ENCODE measurements around the gene TSPAN1.

TSPAN1 gene

DNA sequence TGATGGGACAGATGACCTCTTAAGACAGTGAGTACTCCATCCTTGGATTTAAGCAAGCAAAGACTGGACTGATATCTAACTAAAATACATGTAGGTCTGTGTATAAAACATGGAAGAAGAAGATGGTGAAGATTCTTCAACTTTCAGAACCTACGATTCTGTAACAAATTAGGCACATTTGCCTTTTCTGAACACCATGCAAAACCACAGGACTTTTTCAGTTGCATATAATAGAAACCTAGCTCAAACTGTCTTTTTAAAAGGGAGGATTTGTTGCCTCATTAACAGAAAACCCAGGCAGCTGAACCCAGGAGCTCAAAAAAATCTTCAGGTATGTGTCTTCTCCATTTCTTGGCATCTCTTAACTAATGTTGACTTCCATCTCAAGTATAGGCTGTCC is 14.7 kb upstream of the TSPAN1 start:
- DNase-seq (ENCODE audit: low read depth): no peak

DNA sequence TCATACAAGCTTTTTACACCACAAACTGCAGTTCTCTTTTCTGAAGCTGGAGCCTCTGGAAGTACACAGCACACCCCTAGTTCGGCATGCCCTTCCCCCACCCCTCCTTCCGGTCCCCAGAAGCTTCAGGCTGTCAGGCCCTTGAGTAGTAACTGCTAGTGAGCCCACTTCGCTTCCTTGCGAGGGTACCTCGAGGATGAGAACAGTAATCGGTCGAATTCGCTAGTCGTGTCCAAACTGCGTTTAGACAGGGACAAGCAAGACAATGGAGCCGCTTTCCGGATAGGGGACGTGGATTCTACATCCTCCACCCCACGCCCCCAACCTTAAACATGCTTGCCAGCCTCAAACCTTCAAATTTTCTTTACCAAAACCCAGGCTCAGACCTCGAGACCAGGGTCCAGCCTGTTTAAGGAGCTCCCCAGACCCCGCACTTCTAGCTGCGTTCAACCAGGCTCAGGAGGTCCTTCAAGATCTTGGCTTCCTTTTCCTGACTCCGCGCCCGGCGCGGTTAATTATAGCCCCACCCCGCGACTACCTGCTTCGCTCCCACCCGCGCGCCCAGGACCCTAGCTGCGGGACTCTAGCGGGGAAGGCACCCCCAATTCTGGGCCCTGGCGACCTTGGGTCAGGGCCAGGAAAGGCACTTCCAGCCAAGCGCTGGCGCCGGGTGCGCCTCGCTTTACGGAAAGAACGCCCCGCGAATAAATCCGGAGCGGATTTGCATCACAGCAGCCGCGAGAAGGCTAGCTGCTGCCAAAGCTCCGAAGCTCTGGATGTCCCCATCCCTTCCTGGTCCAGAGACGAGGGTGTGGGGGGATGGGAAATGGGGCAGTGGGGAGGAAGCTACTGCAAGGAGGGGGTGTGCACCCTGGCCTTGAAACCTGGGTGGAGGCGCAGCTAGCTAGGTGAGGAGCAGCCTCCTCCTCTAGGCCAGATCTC is 8.1 kb upstream of the TSPAN1 start:
- DNase-seq (ENCODE audit: low read depth): no peak

DNA sequence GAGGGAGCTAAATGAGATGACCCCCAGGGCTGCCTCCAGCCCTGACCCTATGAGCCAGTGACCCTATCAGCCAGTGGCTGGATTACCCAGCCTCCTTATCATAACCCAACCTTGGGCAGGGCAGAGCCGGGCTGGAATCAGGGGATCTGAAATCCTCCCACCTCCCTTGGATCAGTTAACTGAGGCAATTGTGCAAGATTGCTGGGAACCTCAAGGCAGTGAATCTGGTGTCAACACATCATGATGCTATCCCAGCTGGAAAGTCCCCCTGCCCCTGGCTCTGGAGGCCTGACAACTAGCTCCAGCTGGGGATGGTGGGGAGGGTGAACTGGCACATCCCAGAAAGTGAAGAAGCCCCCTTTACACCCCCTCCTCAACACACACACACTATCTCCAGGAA is 6.4 kb upstream of the TSPAN1 start:
- DNase-seq (ENCODE audit: low read depth): no peak

DNA sequence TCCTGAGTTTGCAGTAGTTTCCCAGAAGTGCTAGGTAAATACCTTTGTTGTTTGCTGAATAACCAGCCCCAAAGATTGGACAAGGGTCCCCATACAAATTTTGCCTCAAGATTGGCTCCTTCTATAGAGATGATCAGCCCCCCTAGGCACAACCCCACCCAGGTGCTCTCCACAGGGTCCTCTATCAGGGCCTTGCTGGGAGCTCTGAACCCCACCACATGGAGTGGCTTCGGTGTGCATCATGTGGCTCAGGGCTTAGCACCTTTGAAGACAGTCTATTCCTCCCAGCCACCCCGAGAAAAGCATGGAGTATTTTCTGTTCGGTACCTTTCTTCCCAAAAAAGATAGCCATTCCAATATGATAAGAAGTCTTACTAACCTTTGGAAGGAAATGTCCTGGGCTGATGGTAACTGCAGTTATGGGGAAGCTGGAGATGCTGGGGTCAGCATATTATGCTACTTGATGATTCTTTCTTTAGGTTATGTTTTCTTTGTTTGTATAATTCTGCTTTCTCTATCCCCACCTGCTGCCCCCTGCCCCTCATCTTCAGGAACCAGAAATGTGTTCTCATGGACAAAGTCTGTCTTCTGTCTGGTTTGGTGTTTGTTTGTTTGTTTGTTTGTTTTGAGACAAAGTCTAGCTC is 5.0 kb upstream of the TSPAN1 start:
- DNase-seq (ENCODE audit: low read depth): no peak

DNA sequence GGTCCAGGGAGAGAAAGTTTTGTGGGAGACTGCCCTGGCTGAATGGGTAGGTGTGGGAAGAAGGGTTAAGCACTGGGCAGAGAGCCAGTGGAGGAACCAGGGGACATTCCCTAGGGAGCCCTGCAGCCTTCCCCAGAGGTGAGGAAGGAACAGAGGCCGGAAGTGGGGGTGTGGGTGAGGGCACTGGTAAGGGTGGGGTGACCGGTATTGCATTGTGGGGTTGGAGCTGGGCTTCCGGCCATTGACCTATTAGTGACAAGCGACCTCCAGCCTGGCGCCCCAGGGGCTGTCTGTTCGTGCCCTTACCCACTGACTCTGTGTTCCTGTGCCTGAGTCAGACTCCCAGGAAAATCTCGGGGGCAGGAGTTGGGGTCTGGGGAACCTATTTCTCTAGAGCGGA is 3.5 kb upstream of the TSPAN1 start:
- no peak for DNase-seq (ENCODE audit: low read depth)

DNA sequence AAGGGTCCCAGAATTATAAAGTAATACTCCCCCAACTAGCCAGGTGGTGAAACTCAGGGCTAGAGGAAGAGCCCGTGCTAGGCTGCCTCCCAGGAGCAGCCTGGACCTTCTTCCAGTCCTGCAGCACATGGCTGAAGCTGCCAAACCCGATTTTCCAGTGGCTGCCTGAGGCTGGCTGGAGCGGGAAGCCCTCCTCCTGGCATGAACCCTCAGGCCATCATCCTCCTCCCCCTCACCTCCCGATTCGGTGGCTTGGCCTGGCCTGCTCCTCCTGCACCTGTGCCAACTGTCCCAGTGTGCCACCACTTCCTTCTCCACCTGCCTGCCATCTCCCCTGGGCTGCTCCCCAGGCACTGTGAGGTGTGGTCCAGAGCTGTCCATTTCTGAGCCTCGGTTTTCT is 3.0 kb upstream of the TSPAN1 start:
- DNase-seq (ENCODE audit: low read depth): no peak

DNA sequence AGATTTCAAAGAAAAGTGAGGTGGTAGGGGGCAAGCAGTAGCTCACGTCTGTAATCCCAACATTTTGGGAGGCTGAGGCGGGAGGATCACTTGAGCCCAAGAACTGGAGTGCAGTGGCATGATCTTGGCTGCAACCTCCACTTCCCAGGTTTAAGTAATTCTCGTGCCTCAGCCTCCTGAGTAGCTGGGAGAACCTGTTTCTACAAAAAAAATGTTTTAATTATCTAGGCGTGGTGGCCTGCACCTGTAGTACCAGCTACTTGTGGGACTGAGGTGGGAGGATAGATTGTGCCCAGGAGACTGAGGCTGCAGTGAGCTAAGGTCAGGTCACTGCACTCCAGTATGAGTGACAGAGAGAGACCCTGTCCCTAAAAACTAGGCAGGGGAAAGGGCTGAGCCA is 2.6 kb upstream of the TSPAN1 start:
- DNase-seq (ENCODE audit: low read depth): no peak

DNA sequence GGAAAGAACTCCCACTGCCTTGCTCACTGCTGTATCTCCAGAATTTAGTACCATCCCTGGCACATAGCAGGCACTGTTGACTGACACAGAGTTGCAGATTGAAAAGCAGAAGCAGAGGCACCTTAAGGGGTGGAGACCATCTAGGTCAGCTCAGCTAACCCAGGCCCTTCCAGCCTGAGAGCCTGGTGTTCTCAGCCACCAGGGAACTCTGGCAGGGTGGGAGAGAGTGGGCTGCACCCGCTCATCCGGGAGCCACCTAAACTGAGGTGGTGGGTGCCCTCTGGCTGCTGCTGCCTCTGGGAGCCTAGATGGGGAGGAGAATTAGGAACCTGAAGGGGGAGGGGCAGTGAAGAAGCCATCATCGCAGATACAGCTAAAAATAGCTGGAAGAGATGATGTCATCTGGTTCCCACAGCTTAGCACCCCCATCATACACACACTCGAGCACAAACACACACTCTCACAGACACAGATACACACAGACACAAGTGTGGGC is 1.5 kb upstream of the TSPAN1 start:
- DNase-seq (ENCODE audit: low read depth): no peak

DNA sequence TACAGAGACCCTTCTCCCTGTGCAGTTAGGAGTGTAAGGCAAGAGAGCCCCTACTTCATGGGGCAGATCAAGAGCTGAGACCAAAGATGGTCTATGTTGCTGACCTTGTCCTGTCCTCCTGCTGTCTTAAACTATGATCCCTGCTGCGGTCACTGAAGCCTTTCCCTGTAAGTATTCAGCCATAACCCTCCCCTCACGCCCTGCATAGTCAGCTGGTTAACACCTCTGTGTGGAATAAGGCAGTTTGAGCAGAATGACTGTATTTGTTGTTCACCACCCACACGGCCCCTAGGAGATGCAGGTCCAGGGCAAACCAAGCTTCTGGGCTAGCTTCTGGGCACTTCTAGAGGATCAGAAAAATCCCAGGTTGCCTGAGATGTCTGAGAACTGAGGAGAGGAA is 356 bp downstream of the TSPAN1 start:
- DNase-seq (ENCODE audit: low read depth): no peak

DNA sequence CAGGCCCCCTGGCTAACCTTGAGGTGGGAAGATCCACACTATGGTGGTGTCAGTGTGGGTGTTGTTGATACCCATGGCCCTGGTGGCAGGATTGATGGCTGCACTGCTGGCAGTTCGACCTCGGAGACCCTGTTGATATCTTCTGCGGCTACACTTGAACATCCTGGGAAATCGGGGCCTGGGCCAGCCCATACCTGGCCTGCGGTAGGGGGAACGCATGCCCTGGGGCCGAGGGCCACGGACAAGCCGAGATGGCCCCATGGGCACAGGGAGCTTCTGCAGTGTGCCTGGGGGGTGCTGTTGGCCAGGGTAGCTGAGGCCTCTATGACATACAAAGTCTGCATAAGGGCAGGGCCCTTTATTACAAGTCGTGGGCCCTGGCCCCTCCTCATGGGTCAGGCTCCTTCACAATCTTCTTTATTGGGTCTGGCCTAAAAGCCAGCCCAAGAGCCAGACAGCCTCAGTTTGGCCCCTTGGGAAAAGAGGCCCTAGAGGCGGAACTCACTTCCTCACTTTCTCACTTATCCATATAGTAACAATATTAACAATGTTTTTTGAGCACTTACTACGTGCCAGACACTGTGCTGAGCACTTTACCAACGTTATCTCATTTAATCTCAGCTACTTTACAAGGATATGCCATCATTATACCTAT is 1.5 kb downstream of the TSPAN1 start, which contains the start of gene P3R3URF:
P3R3URF (minus strand) TSS at position 278 of the 655 bp plus-strand sequence; CDS start at position 261, 17 bp downstream.
- no peak for DNase-seq (ENCODE audit: low read depth)

DNA sequence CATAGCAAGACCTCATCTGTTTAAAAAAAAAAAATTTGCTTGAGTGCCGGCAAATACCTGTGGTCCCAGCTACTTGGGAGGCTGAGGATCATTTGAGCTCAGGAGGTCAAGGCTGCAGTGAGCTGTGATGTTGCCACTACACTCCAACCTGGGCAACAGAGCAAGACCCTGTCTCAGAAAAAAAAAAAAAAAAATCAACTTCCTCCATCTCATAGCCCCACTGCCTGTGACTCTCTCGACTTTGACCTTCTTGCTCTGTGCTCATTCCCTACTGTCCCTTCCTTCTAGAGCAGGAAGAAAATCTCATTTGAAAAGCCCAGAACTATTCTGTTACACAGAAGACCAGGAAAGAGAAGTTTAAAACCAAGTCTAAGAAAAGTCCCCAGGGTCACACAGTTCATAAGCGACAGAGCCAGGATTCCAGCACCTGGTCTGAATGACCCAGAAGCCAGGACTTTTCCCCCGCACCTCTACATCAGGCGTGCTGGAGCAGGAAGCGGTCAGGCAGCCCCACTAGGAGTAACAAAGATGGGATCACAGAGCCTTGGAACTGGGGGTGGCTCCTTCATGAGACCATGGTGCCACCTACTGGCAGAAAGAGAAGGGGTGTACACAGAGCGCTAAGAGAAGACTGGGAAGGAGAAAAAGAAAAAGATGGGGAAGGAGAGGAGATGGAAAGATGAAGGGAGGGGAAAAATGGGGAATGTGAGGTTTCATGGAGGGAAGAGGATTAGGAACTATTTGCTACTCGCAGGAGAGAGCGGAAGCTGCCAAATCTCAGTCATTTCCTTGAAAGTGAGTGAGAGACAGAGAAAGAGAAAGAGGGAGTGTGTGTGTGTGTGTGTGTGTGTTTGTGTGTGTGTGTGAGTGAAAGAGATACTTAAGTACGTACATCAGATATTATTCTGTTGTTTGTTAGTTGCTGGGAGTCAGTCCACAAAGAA is 4.5 kb downstream of the TSPAN1 start:
- peak; percentile 73 for DNase-seq (ENCODE audit: low read depth)

DNA sequence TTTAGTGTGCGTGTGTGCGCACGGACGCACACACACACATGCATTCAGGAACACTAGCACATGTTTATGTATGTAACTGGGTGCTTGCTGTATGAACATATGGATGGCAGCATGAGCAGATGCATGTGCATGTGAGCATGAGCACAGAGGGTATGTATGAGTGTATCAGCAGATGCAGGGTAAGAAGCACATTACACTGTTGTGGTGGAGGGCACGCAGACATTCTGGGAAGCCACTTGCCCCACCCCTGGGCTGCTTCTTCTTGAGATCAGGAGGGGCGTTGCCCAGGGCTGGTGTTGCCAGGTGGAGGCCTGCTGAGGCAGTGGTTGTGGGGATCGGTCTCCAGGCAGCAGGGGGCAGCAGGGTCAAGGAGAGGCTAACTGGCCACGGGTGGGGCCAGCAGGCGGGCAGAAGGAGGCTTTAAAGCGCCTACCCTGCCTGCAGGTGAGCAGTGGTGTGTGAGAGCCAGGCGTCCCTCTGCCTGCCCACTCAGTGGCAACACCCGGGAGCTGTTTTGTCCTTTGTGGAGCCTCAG is 5.3 kb downstream of the TSPAN1 start:
- no peak for DNase-seq (ENCODE audit: low read depth)

DNA sequence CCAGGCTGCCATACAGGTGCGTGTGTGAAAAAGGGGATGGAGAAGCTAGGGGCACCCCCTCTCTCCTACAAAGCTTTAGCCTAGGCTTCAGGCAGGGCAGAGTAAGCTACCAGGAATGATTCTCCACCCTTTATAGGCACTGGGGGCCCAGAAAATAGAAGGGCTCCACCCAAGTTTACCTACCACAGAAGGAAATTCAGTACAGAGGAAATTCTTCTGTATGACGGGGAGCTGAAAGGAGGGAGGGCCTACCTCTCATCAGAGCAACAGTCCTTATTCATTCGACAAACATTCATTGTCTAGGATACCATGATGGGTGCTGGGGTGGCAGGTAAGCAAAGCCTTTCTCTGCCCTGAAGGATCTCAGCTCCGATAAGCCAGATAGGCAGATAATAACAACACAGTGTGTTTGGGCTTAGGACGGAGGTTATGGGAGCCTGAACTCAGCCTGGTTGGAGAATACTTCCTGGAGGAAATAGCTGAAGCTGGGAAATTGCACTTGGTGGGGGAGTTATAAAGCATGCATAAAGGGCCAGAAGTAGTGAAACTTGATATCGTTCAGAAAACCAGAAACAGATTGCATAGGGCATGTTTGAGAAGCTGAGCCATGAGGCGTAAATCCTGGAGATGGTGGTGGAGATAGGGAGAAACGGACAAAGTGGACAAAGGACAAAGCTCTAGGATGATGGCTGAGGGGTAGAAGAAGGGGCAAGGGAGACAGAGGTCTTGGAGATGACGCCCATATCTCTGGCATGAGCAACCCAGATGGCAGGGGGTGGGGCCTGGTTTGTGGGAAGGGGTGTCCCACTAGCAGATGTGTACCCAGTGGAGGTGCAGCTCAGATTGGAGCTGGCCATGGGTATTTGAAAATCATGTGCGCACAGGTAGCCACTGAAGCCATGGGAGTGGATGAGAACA is 6.7 kb downstream of the TSPAN1 start:
- no peak for DNase-seq (ENCODE audit: low read depth)

DNA sequence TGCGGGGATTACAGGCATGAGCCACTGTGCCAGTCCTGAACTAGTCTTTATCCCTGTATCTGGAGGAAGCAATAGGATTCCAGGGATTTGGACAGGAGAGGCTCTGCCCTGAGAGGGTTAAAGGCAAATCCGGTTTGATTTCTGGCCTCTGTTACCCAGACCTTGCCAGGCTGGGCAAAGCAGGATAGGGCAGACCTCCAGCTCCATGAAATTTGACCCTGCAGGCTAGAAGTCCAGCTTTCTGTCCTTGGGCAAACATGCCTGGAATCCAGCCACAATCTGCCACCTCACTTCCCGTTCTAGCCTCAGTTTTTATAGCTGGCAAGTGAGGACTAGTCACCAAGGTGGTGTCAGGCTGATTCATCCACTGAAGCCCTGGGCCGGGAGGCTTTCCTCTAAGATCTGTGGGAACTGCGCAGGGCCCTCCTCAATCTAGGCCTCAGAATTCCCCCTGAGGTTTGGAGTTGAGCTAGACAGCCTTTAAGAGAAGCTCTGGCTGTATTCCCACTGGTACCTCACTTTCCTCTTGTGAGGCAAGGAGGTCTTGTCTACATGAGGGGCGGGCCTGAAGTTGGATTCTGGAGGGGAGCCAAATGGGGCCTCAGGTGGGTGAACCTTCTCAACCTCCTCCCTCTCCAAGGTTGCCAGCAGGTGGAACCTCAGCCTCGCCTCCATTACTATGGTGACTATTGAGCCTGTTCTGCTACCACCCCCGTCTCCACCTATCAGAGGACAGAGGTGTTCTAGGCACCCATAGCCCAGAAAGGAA is 8.4 kb downstream of the TSPAN1 start:
- DNase-seq (ENCODE audit: low read depth): peak; percentile 91

DNA sequence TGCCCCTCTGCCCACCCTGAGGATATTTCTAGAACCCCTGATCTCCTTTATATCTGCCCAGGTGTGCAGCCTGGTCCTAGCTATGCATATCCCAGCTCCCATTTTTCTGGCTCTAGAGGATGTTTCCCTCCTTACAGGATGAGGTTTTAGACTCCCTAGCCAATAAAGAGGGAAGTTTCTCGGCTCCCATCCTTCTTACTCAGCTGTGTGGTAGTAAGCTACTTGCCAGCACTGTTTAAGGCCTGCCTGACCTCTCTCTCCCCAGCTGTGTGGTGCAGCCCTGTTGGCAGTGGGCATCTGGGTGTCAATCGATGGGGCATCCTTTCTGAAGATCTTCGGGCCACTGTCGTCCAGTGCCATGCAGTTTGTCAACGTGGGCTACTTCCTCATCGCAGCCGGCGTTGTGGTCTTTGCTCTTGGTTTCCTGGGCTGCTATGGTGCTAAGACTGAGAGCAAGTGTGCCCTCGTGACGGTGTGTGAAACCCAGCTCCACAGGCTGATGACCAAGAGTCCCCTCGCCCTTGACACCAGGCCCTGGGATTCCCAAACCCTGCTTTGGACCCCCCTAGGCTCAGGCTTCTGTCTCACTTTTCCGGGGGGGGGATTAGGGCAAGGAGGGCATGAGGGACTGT is 9.2 kb downstream of the TSPAN1 start:
- DNase-seq (ENCODE audit: low read depth): no peak

DNA sequence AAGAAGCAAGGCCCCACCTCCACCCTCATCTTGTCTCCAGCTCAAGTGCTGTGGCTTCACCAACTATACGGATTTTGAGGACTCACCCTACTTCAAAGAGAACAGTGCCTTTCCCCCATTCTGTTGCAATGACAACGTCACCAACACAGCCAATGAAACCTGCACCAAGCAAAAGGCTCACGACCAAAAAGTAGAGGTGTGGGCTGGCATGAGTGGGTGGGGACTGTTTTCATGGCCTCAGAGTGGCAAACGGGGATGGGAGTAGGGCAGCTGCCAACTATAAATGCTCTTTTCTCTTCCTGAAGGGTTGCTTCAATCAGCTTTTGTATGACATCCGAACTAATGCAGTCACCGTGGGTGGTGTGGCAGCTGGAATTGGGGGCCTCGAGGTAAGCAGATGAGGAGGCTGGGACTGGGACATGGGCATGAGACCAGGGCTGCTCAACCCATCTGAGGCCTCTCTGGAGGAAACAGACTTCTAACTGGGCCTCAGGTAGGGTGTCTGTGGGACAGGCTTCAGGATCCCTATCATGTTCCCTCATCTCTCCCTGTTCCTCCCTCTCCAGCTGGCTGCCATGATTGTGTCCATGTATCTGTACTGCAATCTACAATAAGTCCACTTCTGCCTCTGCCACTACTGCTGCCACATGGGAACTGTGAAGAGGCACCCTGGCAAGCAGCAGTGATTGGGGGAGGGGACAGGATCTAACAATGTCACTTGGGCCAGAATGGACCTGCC is 10.2 kb downstream of the TSPAN1 start:
- DNase-seq (ENCODE audit: low read depth): no peak

DNA sequence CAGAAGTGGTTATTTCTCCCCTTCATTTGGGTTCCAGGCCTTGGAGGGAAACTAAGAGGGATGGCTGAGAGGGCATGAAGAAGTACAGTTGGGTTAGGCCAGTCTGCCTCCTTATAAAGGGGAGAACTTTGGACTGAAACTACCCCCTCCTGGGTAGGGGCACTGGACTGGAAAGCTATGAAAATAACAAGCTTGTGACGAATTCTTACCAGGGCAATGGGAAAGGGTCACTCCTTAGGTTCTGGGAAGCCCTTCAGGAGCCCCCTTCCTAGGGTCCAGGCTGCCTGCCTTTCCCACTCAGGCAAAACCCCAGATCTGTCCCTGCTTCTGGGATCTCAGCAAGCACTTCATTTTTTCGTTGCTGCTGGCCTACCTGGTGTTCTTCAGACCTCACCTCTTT is 11.2 kb downstream of the TSPAN1 start:
- no peak for DNase-seq (ENCODE audit: low read depth)
